SK-N-SH treated with all-trans-retinoic acid at 6 μM for 48 hours (cell line): Measurements from ENCODE around the gene DHPS.
"Not testable (repeated sequence)": the region's sequence is repeated elsewhere in the genome, so short reads cannot be mapped to it uniquely, and the experiment has no call there.

Experiments used
- ATAC-seq: fragments of 200-7000 bp; cut with Tn5 transposase; 3 replicates; pipeline ENCODE4 v1.9.1; 2020; ENCODE audit warnings: mild to moderate bottlenecking, moderate library complexity
- ARNTL ChIP-seq: fragments of 450-650 bp; formaldehyde crosslinking; IDR thresholded peaks from 2 replicates; pipeline ENCODE4 v1.5.0; 2020; ENCODE audit warnings: low read depth, mild to moderate bottlenecking, moderate library complexity, borderline replicate concordance
- BACH2 ChIP-seq: fragments of 250-450 bp; sonication (Bioruptor Pico); IDR thresholded peaks from 2 replicates; pipeline ENCODE4 v1.9.0; 2021; ENCODE audit warnings: mild to moderate bottlenecking, borderline replicate concordance
- CREB5 ChIP-seq: fragments of 250-450 bp; sonication (Bioruptor Pico); IDR thresholded peaks from 2 replicates; pipeline ENCODE4 v1.5.1; 2020; ENCODE audit warnings: low read depth, mild to moderate bottlenecking, moderate library complexity
- CSDC2 ChIP-seq: fragments of 250-450 bp; sonication (Bioruptor Pico); IDR thresholded peaks from 2 replicates; pipeline ENCODE4 v1.5.0; 2020; ENCODE audit warnings: mild to moderate bottlenecking, moderate library complexity
- CSRNP3 ChIP-seq: fragments of 250-450 bp; sonication (Bioruptor Pico); IDR thresholded peaks from 2 replicates; pipeline ENCODE4 v1.5.1; 2021; ENCODE audit warnings: mild to moderate bottlenecking, moderate library complexity
- ESRRG ChIP-seq: fragments of 250-450 bp; sonication (Bioruptor Pico); IDR thresholded peaks from 2 replicates; pipeline ENCODE4 v1.6.1; 2021; ENCODE audit warnings: mild to moderate bottlenecking
- GLIS3 ChIP-seq: fragments of 250-450 bp; sonication (Bioruptor Pico); IDR thresholded peaks from 2 replicates; pipeline ENCODE4 v1.5.0; 2020; ENCODE audit warnings: mild to moderate bottlenecking, moderate library complexity
- ISL1 ChIP-seq: fragments of 250-450 bp; sonication (Bioruptor Pico); IDR thresholded peaks from 2 replicates; pipeline ENCODE4 v2.1.2; 2022; ENCODE audit warnings: mild to moderate bottlenecking, moderate library complexity
- PPARA ChIP-seq: fragments of 250-450 bp; sonication (Bioruptor Pico); IDR thresholded peaks from 2 replicates; pipeline ENCODE4 v1.5.0; 2020; ENCODE audit warnings: mild to moderate bottlenecking, borderline replicate concordance
- RARB ChIP-seq: fragments of 250-450 bp; sonication (Bioruptor Pico); IDR thresholded peaks from 2 replicates; pipeline ENCODE4 v1.8.0; 2021; ENCODE audit warnings: mild to moderate bottlenecking, moderate library complexity
- SNAI2 ChIP-seq: fragments of 250-450 bp; sonication (Bioruptor Pico); IDR thresholded peaks from 2 replicates; pipeline ENCODE4 v1.5.0; 2020; ENCODE audit warnings: mild to moderate bottlenecking, moderate library complexity
- TCF4 ChIP-seq: fragments of 250-450 bp; sonication (Bioruptor Pico); IDR thresholded peaks from 2 replicates; pipeline ENCODE4 v1.8.0; 2021; ENCODE audit warnings: mild to moderate bottlenecking, moderate library complexity, borderline replicate concordance
- TOX ChIP-seq: fragments of 250-450 bp; sonication (Bioruptor Pico); IDR thresholded peaks from 2 replicates; pipeline ENCODE4 v1.8.0; 2021; ENCODE audit warnings: mild to moderate bottlenecking, moderate library complexity, borderline replicate concordance
- TSHZ2 ChIP-seq: fragments of 250-450 bp; sonication (Bioruptor Pico); IDR thresholded peaks from 2 replicates; pipeline ENCODE4 v1.5.0; 2020; ENCODE audit warnings: mild to moderate bottlenecking, moderate library complexity
- ZC3H10 ChIP-seq: fragments of 250-450 bp; sonication (Bioruptor Pico); IDR thresholded peaks from 2 replicates; pipeline ENCODE4 v1.5.1; 2021; ENCODE audit warnings: mild to moderate bottlenecking, moderate library complexity
- ZFP3 ChIP-seq: fragments of 250-450 bp; sonication (Bioruptor Pico); IDR thresholded peaks from 2 replicates; pipeline ENCODE4 v1.5.0; 2020; ENCODE audit warnings: mild to moderate bottlenecking, moderate library complexity
- ZFP30 ChIP-seq: fragments of 450-650 bp; formaldehyde crosslinking; IDR thresholded peaks from 2 replicates; pipeline ENCODE4 v1.5.0; 2022; ENCODE audit warnings: mild to moderate bottlenecking, moderate library complexity
- ZNF565 ChIP-seq: fragments of 450-650 bp; formaldehyde crosslinking; conservative IDR thresholded peaks from 2 replicates; pipeline ENCODE4 v1.5.0; 2020; ENCODE audit warnings: low read depth, mild to moderate bottlenecking, moderate library complexity
- ZNF70 ChIP-seq: fragments of 450-650 bp; formaldehyde crosslinking; IDR thresholded peaks from 2 replicates; pipeline ENCODE4 v1.5.0; 2020; ENCODE audit warnings: mild to moderate bottlenecking, moderate library complexity
- ZNF8 ChIP-seq: fragments of 450-650 bp; formaldehyde crosslinking; IDR thresholded peaks from 2 replicates; pipeline ENCODE4 v1.5.0; 2020; ENCODE audit warnings: mild to moderate bottlenecking, moderate library complexity
- TF ChIP-seq, protein P1 (sequence below): fragments of 250-450 bp; sonication (Bioruptor Pico); IDR thresholded peaks from 2 replicates; pipeline ENCODE4 v1.8.0; 2021; ENCODE audit warnings: low read depth, mild to moderate bottlenecking, moderate library complexity, borderline replicate concordance

Gene DHPS

DNA sequence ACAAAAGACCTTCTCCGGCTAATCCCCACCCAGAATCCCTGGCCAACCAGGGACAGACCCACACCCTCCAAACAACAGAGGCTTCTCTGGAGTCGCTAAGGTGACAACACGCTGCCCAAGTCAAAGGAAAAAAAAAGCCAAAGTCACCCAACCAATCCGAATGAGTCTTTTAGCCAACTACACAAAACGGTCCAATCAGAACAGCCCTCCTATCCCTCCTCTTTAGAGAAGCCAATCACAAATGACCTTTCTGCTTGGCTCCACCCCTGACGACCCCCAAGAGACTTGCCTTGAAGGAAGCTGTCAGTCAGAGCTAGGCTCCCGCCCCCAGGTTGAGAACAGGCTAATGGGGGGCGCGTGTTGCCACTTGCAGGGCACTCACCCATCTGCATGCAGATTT lies 21.4 kb upstream of the DHPS start:
- no peak for TF ChIP-seq CREB5 (CRISPR knock-in tag)
- no peak for TF ChIP-seq ZC3H10 (CRISPR knock-in tag)
- no peak for TF ChIP-seq GLIS3
- TF ChIP-seq ZFP30 (CRISPR knock-in tag): no peak
- TF ChIP-seq TOX: no peak
- no peak for TF ChIP-seq ZNF70
- TF ChIP-seq RARB (CRISPR knock-in tag): no peak
- ATAC-seq: peak; percentile 71

- TF ChIP-seq ZFP3 (no peak), GLIS3 (no peak), ZNF565 (CRISPR knock-in tag) (no peak), ZFP30 (CRISPR knock-in tag) (no peak), RARB (CRISPR knock-in tag) (no peak), ESRRG (no peak), ARNTL (CRISPR knock-in tag) (no peak), CSRNP3 (no peak), BACH2 (CRISPR knock-in tag) (no peak)
- TF ChIP-seq, protein P1, sequence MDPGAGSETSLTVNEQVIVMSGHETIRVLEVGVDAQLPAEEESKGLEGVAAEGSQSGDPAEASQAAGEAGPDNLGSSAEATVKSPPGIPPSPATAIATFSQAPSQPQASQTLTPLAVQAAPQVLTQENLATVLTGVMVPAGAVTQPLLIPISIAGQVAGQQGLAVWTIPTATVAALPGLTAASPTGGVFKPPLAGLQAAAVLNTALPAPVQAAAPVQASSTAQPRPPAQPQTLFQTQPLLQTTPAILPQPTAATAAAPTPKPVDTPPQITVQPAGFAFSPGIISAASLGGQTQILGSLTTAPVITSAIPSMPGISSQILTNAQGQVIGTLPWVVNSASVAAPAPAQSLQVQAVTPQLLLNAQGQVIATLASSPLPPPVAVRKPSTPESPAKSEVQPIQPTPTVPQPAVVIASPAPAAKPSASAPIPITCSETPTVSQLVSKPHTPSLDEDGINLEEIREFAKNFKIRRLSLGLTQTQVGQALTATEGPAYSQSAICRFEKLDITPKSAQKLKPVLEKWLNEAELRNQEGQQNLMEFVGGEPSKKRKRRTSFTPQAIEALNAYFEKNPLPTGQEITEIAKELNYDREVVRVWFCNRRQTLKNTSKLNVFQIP (CRISPR knock-in tag): no peak
- ATAC-seq: no peak
Observed at GRCh38 chr19:12701596-12702282, 20.1 kb upstream of the DHPS start.

DNA sequence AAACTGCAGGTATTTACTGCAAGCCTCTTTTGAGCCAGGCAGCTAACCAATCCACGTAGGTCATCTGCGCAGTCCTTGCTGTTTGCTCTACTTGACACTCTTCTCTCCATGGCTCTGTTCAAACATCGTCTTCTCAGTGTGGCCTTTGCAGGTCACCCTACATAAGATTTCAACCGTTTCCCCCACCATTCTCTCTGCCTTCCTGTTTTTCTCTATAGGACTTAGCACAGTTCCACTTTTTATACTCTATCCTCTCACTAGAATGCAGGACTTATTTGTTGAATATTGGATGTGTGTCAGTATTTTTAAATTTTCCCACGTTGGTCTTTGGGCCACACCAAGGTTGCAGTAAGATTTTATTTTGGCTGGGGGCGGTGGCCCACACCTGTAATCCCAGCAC lies 16.5 kb upstream of the DHPS start:
- ATAC-seq: no peak
- TF ChIP-seq TSHZ2 (CRISPR knock-in tag): no peak
- TF ChIP-seq ZFP30 (CRISPR knock-in tag): no peak
- TF ChIP-seq SNAI2 (CRISPR knock-in tag): no peak
- TF ChIP-seq ZC3H10 (CRISPR knock-in tag): no peak
- no peak for TF ChIP-seq PPARA (CRISPR knock-in tag)
- no peak for TF ChIP-seq CSDC2 (CRISPR knock-in tag)
- TF ChIP-seq ZNF8 (CRISPR knock-in tag): no peak
- TF ChIP-seq GLIS3: no peak
- no peak for TF ChIP-seq TOX
- TF ChIP-seq CREB5 (CRISPR knock-in tag): no peak
- TF ChIP-seq ISL1 (CRISPR knock-in tag): no peak
- TF ChIP-seq, protein P1 (CRISPR knock-in tag): no peak
- TF ChIP-seq TCF4 (CRISPR knock-in tag): no peak
- TF ChIP-seq, all 23 proteins: peak for 0

- ATAC-seq: not testable (repeated sequence)
Observed at GRCh38 chr19:12697425-12697824, 15.7 kb upstream of the DHPS start.
